Activated CD4-positive, alpha-beta T cell treated with anti-CD3 and anti-CD28 coated beads for 4 hours (primary cell): ENCODE results near the gene PRSS3.
"Not testable (repeated sequence)": the region's sequence is repeated elsewhere in the genome, so short reads cannot be mapped to it uniquely, and the experiment has no call there.

Experiments
- DNase-seq, 2 donors: peaks; one replicate each; pipeline ENCODE4 v3.0.0-alpha.2; 2020

PRSS3 gene

DNA sequence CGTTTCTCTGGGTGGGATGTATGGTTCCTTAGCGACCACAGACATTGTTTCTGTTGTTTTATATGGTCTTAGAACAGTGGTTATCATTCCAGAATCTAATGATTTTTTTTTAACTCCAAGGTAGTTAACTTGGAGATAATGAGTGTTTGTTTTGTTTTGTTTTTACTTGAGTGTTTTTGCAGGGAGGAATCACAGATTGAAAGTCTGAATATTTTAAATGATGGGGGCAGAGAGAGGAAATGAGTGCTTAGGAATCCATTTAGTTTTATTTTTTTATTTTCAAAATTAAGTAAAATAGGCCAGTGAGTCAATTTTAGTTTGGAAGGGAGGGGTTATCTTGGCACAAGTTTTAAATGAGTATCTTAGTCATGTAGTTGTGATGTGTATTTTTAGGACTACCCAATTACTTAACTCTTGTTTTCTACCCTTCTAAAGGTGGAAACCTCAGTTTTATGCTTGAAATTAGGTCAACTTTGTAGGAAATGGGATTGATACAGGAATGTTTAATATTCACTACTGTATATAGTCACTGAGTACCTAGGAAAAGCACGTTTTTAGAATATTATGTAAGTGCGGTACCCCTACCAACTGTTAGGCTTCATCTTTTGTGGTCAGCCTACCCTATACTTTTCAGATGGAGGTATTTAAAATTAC lies 23.6 kb downstream of the PRSS3 start:
- no peak for DNase-seq

DNA sequence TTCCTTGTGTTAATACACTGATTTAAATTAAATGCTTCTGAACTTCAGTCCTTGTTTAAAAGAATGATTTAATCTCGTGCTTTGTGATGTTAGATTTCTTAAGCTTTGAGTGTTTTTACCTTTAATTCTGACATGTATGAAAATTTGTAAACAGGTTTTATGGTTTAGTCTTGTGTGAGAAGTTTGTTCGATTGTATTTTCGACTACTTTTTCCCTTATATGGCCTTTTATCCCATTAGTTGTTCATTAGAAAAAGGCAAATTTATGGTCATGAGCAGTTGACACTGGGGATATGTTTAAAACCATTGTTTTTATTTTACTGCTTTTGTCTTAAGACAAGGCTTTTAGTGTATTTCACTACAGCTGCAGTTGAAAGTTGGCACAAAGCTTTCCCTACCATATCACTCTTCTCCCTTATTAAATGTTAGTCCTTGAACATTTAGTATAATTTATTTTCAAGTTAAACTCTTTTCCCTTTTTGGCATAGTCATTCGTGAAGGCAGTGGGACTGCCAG lies 24.9 kb downstream of the PRSS3 start:
- DNase-seq = no peak

DNA sequence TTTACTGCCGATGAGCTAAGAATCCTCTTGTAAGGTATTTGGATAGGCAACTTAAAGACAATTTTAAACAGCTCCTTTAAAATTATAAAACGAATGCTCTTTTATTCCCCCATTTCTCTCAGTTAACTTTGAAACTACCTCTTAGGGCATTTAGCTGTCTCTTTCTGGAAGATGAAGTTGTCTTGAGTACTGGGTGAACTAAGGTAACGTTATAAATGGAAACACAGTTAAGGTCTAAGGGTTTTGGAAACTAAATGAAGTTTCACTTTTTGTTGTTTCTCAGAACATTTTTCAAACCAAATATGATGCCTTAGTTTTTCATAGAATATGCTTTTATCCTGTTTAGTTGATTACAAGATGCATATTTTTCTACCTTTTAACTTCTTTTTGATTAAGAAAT lies 28.4 kb downstream of the PRSS3 start:
- no peak for DNase-seq

DNA sequence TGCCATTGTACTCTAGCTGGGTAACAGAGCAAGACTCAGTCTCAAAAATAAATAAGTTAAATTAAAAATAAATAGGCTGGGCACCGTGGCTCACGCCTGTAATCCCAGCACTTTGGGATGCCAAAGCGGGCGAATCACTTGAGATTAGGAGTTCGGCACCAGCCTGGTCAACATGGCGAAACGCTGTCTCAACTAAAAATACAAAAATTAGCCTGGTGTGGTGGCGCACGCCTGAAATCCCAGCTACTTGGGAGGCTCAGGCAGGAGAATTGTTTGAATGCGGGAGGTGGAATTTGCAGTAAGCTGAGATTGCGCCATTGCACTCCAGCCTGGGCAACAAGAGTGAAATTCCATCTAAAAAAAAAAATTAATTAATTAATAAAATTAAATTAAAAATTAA lies 31.9 kb downstream of the PRSS3 start:
- DNase-seq = not testable (repeated sequence)

DNA sequence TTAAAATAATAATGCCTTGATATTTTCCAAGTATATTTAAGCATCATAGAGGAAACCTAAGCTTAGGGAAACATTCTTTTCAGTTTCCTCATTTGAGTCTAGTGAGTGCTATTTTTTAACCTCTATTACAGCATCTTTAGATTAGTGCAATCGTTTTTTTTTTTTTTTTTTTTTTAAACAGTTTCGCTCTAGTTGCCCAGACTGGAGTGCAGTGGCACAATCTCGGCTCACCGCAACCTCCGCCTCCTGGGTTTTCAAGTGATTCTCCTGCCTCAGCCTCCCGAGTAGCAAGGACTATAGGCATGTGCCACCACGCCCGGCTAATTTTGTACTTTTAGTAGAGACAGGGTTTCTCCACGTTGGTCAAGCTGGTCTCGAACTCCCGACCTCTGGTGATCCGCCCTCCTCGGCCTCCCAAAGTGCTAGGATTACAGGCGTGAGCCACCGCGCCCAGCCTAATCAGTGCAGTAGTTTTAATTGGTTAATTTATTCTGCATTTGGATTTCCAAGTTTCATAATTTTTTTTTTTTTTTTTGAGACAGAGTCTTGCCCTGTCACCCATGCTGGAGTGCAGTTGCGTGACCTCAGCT lies 34.4 kb downstream of the PRSS3 start:
- DNase-seq = not testable (repeated sequence)

DNA sequence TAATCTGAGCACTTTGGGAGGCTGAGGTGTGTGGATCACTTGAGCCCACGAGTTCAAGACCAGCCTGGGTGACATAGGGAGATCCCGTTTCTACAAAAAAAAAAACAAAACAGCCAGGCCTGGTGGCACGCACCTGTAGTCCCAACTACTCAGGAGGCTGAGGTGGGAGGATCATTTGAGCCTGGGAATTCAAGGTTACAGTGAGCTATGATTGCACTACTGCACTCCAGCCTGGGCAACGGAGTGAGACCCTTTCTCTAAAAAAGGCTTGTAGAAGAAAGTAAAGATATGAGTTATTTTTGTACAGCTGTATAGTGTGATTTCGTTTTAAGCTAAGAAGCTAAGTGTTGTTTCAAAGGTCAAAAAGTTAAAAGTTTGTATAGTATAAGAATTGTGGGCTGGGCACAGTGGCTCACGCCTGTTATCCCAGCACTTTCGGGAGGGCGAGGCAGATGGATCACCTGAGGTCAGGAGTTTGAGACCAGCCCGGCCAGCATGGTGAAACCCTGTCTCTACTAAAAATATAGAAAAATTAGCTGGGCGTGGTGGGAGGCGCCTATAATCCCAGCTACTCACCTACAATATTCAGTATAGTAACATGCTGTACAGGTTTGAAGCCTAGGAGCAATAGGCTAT lies 40.4 kb downstream of the PRSS3 start:
- no peak for DNase-seq

DNA sequence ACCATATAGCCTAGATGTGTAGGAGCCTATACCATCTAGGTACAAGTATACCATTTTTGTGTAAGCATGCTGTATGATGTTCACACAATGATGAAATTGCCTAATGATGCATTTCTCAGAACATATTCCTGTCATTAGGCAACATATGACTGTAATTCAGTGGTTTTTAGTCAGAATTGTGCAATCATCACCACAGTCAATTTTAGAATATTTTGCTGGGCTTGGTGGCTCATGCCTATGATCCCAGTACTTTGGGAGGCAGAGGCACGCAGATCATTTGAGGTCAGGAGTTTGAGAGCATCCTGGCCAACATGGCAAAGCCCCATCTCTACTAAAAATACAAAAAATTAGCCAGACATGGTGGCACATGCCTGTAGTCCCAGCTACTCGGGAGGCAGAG lies 40.9 kb downstream of the PRSS3 start:
- DNase-seq = not testable (repeated sequence)

DNA sequence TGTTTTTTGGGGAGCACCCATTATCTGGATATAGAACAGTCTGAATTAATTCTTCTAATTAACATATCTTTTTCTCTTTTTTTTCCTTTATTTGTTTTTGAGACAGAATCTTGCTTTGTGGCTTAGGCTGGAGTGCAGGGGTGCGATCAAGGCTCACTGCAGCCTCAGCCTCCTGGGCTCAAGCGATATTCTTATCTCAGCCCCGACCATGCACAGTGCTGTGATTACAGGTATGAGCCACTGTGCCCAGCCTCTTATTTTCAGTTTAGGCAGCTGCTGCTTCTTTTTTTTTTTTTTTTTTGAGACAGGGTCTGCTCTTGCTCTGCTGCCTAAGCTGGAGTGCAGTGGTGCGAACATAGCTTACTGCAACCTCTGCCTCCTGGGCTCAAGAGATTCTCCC lies 41.8 kb downstream of the PRSS3 start:
- DNase-seq = no peak

DNA sequence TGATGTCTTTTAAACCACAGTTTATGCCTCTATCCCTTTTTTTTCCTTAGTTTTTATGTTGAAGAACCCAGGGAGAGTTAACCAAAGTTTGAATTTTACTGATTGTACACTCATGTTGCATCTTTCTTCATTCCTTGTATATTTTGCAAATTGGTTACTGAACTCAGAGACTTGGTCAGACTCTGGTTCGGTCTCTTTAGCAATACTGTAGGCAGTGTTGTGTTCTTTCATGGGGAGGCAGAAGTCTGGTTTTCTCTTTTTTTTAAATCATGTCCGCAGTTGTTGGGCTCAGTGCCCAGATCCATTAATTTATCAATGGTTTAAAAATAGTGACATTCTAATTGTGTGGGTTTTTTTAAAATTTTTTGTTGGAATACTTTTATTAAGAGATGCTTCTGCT lies 45.0 kb downstream of the PRSS3 start:
- no peak for DNase-seq

DNA sequence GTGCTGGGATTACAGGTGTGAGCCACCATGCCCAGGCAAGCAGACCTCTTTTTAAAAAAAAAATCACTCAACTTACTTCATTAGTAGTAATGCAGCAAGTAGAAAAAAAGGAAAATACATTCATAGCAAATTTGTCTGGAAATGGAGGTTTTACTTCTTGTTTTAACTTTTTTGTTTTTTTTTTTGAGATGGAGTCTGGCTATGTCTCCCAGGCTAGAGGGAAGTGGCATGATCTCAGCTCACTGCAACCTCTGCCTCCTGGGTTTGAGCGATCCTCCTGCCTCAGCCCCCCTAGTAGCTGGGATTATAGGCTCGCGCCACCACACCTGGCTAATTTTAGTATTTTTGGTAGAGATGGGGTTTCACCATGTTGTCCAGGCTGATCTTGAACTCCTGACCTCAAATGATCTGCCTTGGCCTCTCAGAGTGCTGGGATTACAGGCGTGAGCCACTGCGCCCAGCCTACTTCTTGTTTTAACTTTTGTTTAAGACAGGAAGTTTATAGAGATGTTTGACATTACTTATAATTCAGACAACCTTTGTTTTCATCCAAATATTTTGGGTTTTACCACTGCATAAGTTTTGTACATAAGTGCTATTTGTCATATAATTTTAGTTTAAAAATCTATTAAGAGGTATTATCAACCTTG lies 48.1 kb downstream of the PRSS3 start:
- DNase-seq = no peak

DNA sequence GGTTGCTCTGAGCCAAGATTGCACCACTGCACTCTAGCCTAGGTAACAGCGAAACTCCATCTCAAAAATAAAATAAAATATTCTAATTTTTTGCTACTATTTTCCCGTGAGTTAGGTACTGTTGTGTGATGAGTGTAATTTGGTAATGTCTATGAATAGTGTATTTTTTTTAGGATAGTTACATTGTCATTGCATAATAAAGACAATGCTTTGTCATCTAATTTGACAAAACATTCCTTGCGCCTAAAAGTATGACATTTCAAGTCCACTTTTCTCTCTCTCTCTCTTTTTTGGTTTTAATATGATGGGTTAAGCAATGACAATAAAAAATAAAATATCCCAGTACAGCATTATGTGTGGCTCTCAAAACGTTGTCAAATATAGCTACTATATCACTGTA lies 50.9 kb downstream of the PRSS3 start:
- DNase-seq = no peak

DNA sequence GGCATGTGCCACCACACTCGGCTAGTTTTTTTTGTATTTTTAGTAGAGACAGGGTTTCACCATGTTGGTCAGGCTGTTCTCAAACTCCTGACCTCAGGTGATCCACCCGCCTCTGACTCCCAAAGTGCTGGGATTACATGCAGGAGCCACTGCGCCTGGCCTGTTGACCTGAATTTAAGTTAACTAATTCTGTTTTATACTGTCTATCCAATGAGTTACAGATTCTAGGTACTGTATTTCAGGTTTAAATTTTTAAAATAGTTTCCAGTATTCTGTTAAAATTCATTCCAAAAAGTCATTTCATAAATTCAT lies 52.5 kb downstream of the PRSS3 start:
- not testable (repeated sequence) for DNase-seq
